ENCODE data around the gene TCF12. TPM values are rescaled to one million over a fixed set of nuclear protein-coding genes. Genes with fewer than 3 reads are reported as not detected.
A peak's percentile ranks its signal among the peaks of the same experiment; 100 is the strongest.

The TCF12 gene
- total and polyA plus RNA-seq, 11 donors: 6.5 to 77.3 (median 43.5) TPM

DNA sequence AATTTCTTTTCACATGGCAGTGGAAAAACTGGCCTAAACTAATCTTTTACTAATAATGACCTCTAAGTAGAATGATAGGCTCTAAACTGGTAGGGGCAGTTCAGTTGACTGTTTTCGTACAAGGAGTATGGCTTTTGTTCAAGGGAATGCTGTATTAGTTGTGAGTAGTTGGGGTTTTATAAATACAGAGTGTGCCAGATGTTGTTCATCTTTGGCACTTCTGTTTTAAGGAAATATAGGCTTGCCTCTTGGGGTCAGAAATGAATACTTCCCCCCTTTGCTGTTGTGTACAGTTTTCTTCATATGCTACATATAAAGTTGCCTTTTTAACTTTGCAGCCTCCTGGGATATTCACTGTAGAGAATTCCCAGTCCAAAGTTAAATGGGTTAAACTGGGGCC is 276.9 kb downstream of the TCF12 start:
- H3K27ac ChIP-seq: no peak overlapping the region
- H3K4me1 ChIP-seq: peaks cover 0 to 20% (median 12%) of the 10 kb centered on the region in 12 donors
- ATAC-seq (no peak), DNase-seq (no peak)
- no peak overlapping the region for H3K4me3 ChIP-seq
- WGBS, 4 donors: 84 to 97% (median 95%) methylated on average over 1 of the region's 1 CpG
- peaks cover 0 to 42% (median 20%) of the 10 kb centered on the region in 9 donors for H3K36me3 ChIP-seq
- no peaks in the 10 kb centered on the region for H3K27me3 ChIP-seq
- intact Hi-C loops (cut with DNase I): no loop called here
- no peak for TF ChIP-seq POLR2A (IDR thresholded peaks at IDR 0.05)
- TF ChIP-seq, protein P1, sequence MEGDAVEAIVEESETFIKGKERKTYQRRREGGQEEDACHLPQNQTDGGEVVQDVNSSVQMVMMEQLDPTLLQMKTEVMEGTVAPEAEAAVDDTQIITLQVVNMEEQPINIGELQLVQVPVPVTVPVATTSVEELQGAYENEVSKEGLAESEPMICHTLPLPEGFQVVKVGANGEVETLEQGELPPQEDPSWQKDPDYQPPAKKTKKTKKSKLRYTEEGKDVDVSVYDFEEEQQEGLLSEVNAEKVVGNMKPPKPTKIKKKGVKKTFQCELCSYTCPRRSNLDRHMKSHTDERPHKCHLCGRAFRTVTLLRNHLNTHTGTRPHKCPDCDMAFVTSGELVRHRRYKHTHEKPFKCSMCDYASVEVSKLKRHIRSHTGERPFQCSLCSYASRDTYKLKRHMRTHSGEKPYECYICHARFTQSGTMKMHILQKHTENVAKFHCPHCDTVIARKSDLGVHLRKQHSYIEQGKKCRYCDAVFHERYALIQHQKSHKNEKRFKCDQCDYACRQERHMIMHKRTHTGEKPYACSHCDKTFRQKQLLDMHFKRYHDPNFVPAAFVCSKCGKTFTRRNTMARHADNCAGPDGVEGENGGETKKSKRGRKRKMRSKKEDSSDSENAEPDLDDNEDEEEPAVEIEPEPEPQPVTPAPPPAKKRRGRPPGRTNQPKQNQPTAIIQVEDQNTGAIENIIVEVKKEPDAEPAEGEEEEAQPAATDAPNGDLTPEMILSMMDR (IDR thresholded peaks at IDR 0.05): no peak
- H3K9me3 ChIP-seq: no peaks in the 10 kb centered on the region

DNA sequence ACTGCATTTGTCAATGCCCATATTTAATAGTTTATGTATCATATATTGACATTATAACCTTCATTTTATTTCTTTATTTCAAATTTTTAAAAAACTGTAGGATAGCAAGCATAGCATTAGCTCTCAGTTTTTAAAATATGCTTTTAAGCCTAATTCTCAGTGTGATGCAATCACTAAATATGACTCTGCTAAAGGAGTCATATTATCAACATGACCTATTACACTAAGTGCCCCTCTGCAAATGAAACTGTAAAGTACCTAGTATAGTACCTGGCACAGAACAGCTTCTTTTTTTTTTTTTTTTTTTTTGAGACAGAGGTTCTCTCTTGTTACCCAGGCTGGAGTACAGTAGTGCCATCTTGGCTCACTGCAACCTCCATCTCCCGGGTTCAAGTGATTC is 278.4 kb downstream of the TCF12 start:
- ATAC-seq: peak in 1 of 4 donors; percentile 63
- no peak overlapping the region for H3K4me3 ChIP-seq
- no peaks in the 10 kb centered on the region for H3K27me3 ChIP-seq
- no peak for DNase-seq
- intact Hi-C loops (cut with DNase I): no loop called here
- peaks cover 0 to 41% (median 20%) of the 10 kb centered on the region in 9 donors for H3K36me3 ChIP-seq
- TF ChIP-seq, protein P1 (IDR thresholded peaks at IDR 0.05): no peak
- TF ChIP-seq POLR2A (IDR thresholded peaks at IDR 0.05): no peak
- no peak overlapping the region for H3K27ac ChIP-seq
- WGBS, 4 donors: 93 to 100% (median 97%) methylated on average over 1 of the region's 1 CpG
- no peaks in the 10 kb centered on the region for H3K9me3 ChIP-seq
- peaks cover 0 to 26% (median 13%) of the 10 kb centered on the region in 12 donors for H3K4me1 ChIP-seq

DNA sequence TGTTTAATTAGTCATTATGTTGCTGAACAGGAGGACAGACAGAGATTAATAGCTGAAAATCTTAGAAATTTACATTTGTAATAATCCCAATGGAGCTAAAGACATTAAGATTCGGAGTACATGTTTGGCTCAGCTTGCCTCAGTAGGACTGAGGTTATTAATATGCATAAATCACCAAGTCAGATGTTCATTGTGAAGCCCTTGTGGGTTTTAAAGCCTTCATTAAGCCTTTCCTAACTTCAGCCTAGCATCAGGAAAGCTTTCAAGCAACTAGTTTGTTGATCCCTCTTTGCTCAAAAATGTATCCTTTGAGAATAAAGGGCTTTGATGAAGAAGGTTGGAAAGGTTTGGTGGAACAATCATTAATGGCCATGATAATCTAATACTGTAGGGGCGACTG is 279.7 kb downstream of the TCF12 start:
- ATAC-seq: no peak
- H3K36me3 ChIP-seq: peaks cover 0 to 29% (median 8%) of the 10 kb centered on the region in 9 donors
- H3K4me3 ChIP-seq: no peak overlapping the region
- intact Hi-C loops (cut with DNase I): no loop called here
- no peaks in the 10 kb centered on the region for H3K27me3 ChIP-seq
- no peaks in the 10 kb centered on the region for H3K9me3 ChIP-seq
- no peak overlapping the region for H3K27ac ChIP-seq
- peaks cover 0 to 38% (median 14%) of the 10 kb centered on the region in 12 donors for H3K4me1 ChIP-seq
- no peak for TF ChIP-seq POLR2A (IDR thresholded peaks at IDR 0.05)
- TF ChIP-seq, protein P1 (IDR thresholded peaks at IDR 0.05): no peak
- DNase-seq: no peak
- WGBS, 4 donors: 86 to 95% (median 88%) methylated on average over 2 of the region's 2 CpGs

DNA sequence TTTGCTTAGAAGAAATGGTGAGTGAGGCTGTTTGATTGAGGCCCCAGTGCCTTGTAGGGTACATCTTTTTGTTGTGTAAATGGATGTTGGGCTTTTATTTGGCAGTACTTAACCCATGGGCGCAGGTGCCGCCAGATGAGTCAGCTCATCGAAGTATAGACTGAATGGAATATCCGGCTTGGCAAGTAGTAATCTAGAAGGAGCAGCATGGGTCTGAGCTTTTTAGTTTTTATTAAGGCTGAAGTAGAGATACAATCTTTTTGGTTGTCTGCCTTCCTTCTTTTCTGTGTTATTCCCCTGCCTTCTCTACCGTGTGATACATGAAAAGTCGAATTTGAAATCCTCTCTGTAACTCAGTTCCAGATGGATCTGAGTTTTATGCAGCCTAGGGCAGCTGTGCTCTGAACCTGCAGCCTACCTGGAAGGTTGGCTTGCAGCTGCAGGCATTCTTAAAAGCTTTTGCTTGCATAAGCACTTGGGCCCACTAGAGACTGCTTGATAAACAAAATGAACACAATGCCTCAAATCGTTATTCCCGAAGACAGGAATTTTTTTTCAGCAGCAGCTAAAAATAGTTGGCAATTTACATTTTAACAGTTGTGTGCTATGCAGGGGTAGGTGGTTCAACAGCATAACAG is 280.3 kb downstream of the TCF12 start:
- WGBS, 4 donors: 35 to 42% (median 40%) methylated on average over 8 of the region's 8 CpGs
- peaks cover 0 to 39% (median 14%) of the 10 kb centered on the region in 12 donors for H3K4me1 ChIP-seq

More for the DNA sequence above, 280.3 kb downstream of the TCF12 start:
- peak in 1 of 4 donors; percentile 40 for ATAC-seq
- DNase-seq: no peak
- Histone ChIP-seq H3K27ac (peak overlapping the region in 4 of 12 donors; percentile 10 to 53 (median 15)), H3K9me3 (no peaks in the 10 kb centered on the region), H3K36me3 (peaks cover 0 to 24% (median 3%) of the 10 kb centered on the region in 9 donors), H3K4me3 (no peak overlapping the region), H3K27me3 (no peaks in the 10 kb centered on the region)
- TF ChIP-seq POLR2A (IDR thresholded peaks at IDR 0.05): no peak
- TF ChIP-seq, protein P1 (IDR thresholded peaks at IDR 0.05): no peak
- intact Hi-C loops (cut with DNase I): no loop called here
